ENCODE measurements around the gene CRNKL1.

DNA sequence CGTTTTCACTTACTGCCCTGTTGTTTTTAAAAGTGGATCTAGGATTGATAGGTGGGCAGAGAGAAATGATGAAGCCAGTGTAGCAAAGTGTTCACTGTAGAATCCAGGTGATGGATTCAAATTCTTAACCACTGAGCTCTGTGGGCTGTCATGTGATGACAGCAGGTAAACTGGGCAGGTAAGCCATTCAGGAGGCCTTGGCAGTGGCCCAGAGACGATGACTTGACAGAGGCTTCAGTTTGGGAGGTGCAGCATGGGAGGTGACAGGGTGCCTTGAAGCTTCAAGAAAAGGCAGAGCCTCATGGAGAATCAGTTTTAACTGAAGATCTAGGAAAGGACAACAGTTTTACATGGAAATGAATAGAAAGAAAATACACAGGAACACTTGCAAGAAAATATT, 33.1 kb downstream of the CRNKL1 start:
- TF ChIP-seq, protein P1, sequence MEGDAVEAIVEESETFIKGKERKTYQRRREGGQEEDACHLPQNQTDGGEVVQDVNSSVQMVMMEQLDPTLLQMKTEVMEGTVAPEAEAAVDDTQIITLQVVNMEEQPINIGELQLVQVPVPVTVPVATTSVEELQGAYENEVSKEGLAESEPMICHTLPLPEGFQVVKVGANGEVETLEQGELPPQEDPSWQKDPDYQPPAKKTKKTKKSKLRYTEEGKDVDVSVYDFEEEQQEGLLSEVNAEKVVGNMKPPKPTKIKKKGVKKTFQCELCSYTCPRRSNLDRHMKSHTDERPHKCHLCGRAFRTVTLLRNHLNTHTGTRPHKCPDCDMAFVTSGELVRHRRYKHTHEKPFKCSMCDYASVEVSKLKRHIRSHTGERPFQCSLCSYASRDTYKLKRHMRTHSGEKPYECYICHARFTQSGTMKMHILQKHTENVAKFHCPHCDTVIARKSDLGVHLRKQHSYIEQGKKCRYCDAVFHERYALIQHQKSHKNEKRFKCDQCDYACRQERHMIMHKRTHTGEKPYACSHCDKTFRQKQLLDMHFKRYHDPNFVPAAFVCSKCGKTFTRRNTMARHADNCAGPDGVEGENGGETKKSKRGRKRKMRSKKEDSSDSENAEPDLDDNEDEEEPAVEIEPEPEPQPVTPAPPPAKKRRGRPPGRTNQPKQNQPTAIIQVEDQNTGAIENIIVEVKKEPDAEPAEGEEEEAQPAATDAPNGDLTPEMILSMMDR (conservative IDR thresholded peaks at IDR 0.05 in 1 of 2, IDR thresholded peaks at IDR 0.05 in 1 of 2; ENCODE audit: low read depth in 1 of 2, low read length in 2 of 2): no peak
- TF ChIP-seq EZH2 (IDR thresholded peaks at IDR 0.05; ENCODE audit: low read length, missing control alignments): no peak
